NCI-H1694 (cell line): ENCODE data around the gene RAB11FIP4.

ENCODE experiments used
- DNase-seq: peaks from one replicate; lab custom pipeline; 2025; lab: John Stamatoyannopoulos, UW

Gene RAB11FIP4

DNA sequence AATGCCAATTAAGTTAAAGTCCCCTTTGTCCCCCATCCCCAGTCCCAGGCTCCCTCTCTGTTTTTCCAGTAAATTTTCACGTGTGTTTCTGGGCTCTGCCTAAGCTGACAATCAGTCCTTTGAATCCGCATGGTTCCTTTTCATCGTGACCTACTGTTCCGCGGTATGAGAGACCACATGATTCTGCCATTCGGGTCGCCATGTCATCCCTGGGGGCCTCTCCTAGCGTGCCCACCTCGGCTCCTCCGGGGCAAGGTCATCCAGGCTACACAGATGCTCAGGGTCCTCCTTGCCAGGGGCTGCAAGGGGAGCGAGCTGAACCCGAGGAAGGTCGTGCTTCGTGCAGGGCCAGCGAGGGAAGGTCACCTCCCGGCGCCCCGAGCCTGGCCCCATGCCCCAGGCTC lies 157.6 kb downstream of the RAB11FIP4 start:
- peak; percentile 25 for DNase-seq

- DNase-seq, result peak; percentile 92
Observed at GRCh38 chr17:31549525-31550388, 158.3 kb downstream of the RAB11FIP4 start.

DNA sequence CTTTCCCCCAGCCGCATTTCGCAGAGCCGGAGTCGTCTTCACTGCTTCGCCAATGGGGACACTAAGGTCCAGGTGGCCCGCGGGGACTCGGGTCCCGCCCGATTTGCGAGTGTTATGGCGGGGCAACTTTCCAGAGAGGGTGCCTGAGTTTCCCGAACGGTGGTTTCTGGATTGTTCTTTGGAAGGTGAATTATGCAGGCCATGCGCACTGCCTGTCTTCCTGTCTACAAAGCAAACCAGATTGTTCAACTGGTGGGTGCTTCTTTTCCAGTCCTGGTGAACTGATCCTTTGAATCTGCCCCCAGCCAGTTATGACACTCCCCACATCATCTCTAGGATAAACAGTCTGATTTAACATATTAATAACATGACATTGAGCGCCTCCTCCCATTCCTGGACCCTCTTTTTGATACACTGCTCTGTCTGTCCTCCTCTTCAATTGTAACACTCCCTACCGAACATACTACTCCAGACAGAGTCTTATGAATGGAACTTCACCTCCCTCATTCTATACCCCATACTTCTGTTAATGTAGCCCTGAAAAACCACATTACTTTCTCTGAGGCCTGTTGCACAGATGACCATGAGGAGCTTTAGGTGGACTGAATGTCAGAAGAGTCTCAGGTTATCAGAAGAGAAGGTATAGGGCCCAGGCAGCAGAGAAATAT lies 159.0 kb downstream of the RAB11FIP4 start:
- DNase-seq, result no peak

GRCh38 chr17:31552568-31552967 lies 161.1 kb downstream of the RAB11FIP4 start:
- no peak for DNase-seq

GRCh38 chr17:31553506-31553905 lies 162.0 kb downstream of the RAB11FIP4 start:
- DNase-seq, result no peak

- DNase-seq, result no peak
Observed at GRCh38 chr17:31554930-31555329, 163.5 kb downstream of the RAB11FIP4 start.

DNA sequence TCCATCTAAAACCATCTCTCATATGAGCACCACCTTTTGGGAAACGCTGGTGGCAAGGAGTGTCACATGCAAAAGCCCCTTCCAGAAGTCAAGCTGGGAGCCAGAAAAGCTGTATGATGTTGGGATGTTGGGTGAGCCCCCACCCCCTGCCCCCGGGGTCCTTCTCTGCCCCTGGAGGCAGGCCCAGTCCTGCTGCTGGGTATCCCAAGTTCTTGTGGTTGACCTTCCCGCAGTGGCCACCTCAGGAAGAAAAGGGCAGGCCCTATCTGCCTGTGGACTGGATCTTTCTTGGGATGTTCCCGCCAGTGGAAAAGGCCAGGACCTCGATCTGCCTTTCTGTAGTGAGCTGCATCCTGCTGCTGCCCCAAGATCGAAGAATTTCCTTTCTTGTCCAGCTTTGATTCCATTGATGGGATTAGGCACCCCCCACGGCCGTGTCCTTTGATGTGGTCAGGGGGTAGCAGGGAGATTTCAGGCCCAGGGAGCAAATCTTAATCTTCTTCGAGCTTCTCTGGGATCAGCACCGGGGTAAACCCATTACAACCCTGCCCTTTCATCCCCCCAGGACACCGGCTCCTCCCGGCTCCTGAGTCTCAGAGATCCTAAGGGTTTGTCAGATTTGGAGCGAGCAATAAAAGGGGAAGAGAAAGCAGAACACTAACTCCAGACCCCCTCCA lies 165.6 kb downstream of the RAB11FIP4 start:
- no peak for DNase-seq

- peak; percentile 28 for DNase-seq
Observed at GRCh38 chr17:31558748-31559583, 167.5 kb downstream of the RAB11FIP4 start.

GRCh38 chr17:31559584-31560501 lies 168.4 kb downstream of the RAB11FIP4 start:
- no peak for DNase-seq

- DNase-seq, result no peak
Observed at GRCh38 chr17:31560616-31561235, 169.3 kb downstream of the RAB11FIP4 start.

DNA sequence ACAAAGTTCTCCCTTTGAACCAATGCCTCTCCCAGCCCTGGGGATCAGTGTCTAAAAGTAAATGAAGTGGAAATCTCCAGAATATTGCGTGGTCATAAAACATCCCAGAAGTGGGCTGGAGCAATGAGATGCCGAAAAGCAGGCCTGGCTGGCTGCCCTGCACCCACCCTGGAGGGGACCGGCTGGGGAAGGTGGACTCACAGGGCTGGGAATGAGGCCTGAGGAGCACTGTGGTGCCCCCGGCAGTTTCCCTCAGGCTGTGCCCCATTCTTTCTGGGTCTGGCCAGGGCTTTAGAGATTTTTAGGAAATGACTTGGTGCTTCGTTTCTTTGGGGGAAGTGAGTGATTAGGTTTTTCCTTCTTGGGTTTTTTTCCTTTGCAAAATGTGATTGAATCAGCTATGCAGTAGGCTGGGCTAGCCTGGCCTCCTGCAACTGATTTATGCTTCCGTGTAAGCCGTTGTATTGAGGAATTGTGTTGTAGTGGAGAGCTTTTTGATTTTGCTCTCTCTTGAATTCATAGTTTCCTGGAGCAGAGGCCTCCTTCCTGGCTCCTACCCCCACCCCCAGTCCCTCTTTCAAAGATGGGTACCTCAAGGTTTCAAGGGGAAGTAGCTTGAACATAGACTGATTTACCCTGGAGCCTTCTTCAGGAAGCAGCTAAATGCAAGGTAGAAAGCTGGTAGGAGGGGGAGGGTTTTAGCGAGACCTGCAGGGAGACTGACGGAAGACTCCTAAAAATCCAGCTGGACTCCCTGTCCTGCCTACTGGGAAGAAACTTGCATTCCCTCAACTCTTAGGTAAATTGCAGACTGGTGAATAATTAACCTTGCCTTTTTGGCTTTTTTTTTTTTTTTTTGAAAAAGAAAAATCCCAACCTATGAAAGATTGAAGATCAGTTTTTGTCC lies 170.2 kb downstream of the RAB11FIP4 start:
- DNase-seq, result no peak

DNA sequence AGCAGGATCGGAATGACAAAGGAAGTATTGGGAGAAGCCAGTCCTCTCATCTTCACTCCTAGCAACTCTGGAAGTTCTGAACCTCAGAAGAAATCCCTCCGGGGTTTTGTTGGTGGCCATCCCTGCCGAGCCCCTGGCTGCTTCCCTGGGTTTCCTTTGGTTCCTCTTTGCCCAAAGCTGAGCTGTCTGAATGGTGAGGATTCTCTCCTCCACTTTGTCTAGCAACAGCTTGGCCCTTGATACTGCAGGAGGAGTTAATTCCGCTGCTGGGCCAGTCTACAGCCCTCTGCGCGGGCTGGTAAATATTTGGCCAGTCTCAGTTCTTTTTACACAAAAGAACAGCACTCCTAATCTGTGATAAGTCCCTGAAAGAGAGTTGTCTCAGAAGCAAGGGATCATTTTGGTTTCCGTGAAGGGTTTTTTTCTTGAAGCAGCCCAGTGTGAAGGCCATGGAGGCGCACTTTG lies 170.9 kb downstream of the RAB11FIP4 start:
- no peak for DNase-seq

DNA sequence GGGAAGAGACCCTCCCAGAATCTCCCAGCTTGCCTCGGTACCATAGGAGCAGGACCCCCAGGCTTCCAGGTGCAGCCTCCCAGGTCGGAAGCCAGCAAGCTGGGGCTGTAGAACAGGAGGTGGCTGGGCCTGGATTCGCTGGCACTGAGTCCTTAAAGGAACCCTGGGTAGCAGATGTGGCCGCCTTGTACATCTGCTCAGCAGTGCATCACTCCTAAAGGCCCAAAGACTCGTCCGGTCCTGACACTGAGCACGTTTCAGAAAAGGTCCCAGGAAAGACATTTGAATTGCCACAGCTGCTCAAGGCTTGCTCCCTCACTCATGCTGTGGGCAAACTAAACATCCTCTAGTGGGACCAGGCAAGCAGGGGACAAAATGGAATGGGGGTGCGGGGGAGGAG lies 172.8 kb downstream of the RAB11FIP4 start:
- no peak for DNase-seq

DNA sequence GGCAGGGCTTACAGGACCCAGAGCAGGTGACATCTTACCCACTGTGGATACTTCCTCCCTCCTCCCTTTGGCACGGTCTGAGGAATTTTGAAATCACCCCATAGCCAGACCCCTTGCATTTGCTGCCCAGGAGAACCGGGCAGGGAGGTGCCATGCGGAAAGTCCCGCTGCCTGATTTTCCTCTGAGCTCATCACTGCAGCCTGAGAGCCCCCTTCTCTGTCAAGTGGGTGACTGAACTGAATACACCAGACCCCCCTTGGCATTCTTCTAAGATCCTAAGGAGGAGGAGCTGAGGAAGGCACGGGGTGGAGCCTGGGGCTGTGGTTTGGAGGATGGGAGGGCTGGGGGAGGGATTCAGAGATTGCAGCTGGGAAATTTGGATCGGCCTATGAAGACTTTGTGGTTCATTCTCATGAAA lies 173.4 kb downstream of the RAB11FIP4 start:
- no peak for DNase-seq

GRCh38 chr17:31565652-31566051 lies 174.2 kb downstream of the RAB11FIP4 start:
- DNase-seq, result no peak

- no peak for DNase-seq
Observed at GRCh38 chr17:31566247-31566991, 174.9 kb downstream of the RAB11FIP4 start.

- DNase-seq, result no peak
Observed at GRCh38 chr17:31566992-31567373, 175.5 kb downstream of the RAB11FIP4 start.

GRCh38 chr17:31568121-31568520 lies 176.6 kb downstream of the RAB11FIP4 start:
- DNase-seq, result no peak
